Peyer's patch (tissue), 4 donors: ENCODE data around the gene CD63. TPM values are rescaled to one million over a fixed set of nuclear protein-coding genes. Genes with fewer than 3 reads are reported as not detected.

Experiments
- DNase-seq, 3 donors: peaks; one replicate each; pipeline ENCODE4 v3.0.0-alpha.2; 2017 to 2019
- H3K27ac ChIP-seq, 4 donors: fragments of 200-600 bp; sonication (generic); one replicate each; pipeline ENCODE4 v1.5.1; 2016 to 2019
- H3K27me3 ChIP-seq, 2 donors: fragments of 200-600 bp; sonication (generic); one replicate each; pipeline ENCODE4 v1.5.1; 2019
- H3K36me3 ChIP-seq, 3 donors: fragments of 200-600 bp; sonication (generic); one replicate each; pipeline ENCODE4 v1.5.1; 2016 to 2019
- H3K4me1 ChIP-seq, 4 donors: fragments of 200-600 bp; sonication (generic); one replicate each; pipeline ENCODE4 v1.5.1; 2016 to 2019
- H3K4me3 ChIP-seq, 4 donors: fragments of 200-600 bp; sonication (generic); 1 replicate in 3 of 4; 2 replicates in 1 of 4; pipeline ENCODE4 v1.5.1; 2016 to 2019; ENCODE audit warnings: mild to moderate bottlenecking in 1 of 4
- H3K9me3 ChIP-seq, 4 donors: fragments of 200-600 bp; sonication (generic); one replicate each; pipeline ENCODE4 v1.5.1; 2016 to 2019; ENCODE audit warnings: mild to moderate bottlenecking in 1 of 4
- POLR2A ChIP-seq, 2 donors: fragments of 450-650 bp; IDR thresholded peaks; one replicate each; pipeline ENCODE4 v1.5.1; 2017; ENCODE audit warnings: antibody characterized with exemption in 2 of 2, mild to moderate bottlenecking in 2 of 2, moderate library complexity in 2 of 2
- total RNA-seq, 4 donors: library from RNA; depleted of rRNA; stranded (reverse); fragments of >200 nt; gene quantifications; one replicate each; pipeline ENCODE4 v1.1.0, GENCODE V29; 2016
- TF ChIP-seq, protein P1 (sequence below), 6 experiments: fragments of 450-650 bp in 4 of 6; fragments of 200-600 bp in 2 of 6; sonication (generic) in 1 of 6; IDR thresholded peaks; one replicate each; pipeline ENCODE4 v1.5.1; 2017 to 2019; ENCODE audit warnings: antibody characterized with exemption in 6 of 6, mild to moderate bottlenecking in 3 of 6, moderate library complexity in 1 of 6

Gene CD63
- total RNA-seq, 4 donors from 2014 or later = 139 to 433 (median 351) TPM

DNA sequence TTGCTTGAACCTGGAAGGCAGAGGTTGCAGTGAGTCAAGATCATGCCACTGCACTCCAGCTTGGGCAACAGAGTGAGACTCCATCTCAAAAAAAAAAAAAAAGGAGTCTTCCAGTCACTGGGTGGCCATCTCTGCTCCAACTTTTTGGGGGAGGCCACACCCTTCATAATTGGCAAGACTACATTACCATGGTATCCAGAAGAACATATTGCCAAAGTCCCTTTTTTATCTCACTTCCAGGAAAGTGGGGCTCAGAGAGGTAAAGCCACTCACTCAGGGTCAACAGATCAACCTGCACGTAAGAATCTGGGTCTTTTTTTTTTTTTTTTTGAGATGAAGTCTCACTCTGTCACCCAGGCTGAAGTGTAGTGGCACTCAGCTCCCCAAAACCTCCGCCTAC lies 5.0 kb upstream of the CD63 start:
- H3K36me3 ChIP-seq = no peaks in the 10 kb centered on the region
- H3K4me3 ChIP-seq = no peak overlapping the region
- H3K27ac ChIP-seq = no peak overlapping the region
- H3K9me3 ChIP-seq = no peaks in the 10 kb centered on the region
- DNase-seq = peak in 1 of 3 donors; percentile 43
- TF ChIP-seq, protein P1, sequence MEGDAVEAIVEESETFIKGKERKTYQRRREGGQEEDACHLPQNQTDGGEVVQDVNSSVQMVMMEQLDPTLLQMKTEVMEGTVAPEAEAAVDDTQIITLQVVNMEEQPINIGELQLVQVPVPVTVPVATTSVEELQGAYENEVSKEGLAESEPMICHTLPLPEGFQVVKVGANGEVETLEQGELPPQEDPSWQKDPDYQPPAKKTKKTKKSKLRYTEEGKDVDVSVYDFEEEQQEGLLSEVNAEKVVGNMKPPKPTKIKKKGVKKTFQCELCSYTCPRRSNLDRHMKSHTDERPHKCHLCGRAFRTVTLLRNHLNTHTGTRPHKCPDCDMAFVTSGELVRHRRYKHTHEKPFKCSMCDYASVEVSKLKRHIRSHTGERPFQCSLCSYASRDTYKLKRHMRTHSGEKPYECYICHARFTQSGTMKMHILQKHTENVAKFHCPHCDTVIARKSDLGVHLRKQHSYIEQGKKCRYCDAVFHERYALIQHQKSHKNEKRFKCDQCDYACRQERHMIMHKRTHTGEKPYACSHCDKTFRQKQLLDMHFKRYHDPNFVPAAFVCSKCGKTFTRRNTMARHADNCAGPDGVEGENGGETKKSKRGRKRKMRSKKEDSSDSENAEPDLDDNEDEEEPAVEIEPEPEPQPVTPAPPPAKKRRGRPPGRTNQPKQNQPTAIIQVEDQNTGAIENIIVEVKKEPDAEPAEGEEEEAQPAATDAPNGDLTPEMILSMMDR (IDR thresholded peaks at IDR 0.05) = no peak
- TF ChIP-seq POLR2A (IDR thresholded peaks at IDR 0.05) = no peak
- no peaks in the 10 kb centered on the region for H3K27me3 ChIP-seq
- H3K4me1 ChIP-seq = peaks cover 0 to 22% (median 12%) of the 10 kb centered on the region in 4 donors

DNA sequence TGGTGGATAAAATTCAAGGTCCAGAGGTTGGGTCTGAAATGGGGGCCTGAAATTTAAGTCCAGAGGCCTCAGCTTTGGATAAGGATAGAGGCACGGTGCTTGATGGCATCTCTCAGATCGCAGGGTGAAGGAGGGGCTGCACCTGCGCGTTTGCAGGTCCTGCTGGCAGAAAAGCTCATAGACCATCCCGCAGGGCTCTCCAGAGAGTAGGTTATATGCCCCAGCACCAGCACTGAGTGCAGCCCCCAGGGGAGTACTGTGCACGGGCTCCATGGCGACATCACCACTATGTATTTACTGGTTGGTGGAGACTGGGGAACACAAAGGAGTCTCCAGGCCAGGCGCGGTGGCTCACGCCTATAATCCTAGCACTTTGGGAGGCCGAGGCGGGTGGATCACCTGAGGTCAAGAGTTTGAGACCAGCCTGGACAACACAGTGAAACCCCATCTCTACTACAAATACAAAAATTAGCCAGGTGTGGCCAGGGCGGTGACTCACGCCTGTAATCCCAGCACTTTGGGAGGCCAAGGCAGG lies 4.3 kb upstream of the CD63 start:
- Histone ChIP-seq H3K4me3 (no peak overlapping the region), H3K27me3 (no peaks in the 10 kb centered on the region), H3K36me3 (no peaks in the 10 kb centered on the region), H3K9me3 (no peaks in the 10 kb centered on the region), H3K4me1 (peaks cover 0 to 19% (median 12%) of the 10 kb centered on the region in 4 donors), H3K27ac (no peak overlapping the region)
- TF ChIP-seq, protein P1 (IDR thresholded peaks at IDR 0.05) = no peak
- no peak for TF ChIP-seq POLR2A (IDR thresholded peaks at IDR 0.05)
- no peak for DNase-seq

DNA sequence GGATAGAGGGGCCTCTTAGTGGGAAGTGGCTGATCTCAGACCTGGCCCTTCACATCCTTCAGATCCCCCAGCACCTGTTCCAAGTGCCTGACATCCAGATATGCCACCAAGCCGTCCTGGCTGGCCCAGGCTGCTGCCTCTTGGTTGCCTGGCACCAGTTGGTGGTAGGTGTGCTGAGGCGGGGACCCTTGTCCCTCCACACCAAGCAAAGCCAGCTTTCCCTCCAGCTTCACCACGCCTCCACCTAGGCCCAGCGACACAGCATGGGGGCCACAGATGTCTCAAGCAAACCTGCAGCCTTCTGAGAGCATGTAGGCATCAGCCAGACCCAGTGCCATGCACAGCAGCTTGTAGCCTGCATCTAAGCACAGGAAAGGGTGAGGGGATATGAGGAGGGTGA lies 3.5 kb upstream of the CD63 start:
- peaks cover 0 to 18% (median 8%) of the 10 kb centered on the region in 4 donors for H3K4me1 ChIP-seq
- no peak overlapping the region for H3K4me3 ChIP-seq
- no peak overlapping the region for H3K27ac ChIP-seq
- no peak for TF ChIP-seq POLR2A (IDR thresholded peaks at IDR 0.05)
- TF ChIP-seq, protein P1 (IDR thresholded peaks at IDR 0.05) = no peak
- H3K36me3 ChIP-seq = no peaks in the 10 kb centered on the region
- H3K9me3 ChIP-seq = no peaks in the 10 kb centered on the region
- H3K27me3 ChIP-seq = no peaks in the 10 kb centered on the region
- DNase-seq = peak in 1 of 3 donors; percentile 39

DNA sequence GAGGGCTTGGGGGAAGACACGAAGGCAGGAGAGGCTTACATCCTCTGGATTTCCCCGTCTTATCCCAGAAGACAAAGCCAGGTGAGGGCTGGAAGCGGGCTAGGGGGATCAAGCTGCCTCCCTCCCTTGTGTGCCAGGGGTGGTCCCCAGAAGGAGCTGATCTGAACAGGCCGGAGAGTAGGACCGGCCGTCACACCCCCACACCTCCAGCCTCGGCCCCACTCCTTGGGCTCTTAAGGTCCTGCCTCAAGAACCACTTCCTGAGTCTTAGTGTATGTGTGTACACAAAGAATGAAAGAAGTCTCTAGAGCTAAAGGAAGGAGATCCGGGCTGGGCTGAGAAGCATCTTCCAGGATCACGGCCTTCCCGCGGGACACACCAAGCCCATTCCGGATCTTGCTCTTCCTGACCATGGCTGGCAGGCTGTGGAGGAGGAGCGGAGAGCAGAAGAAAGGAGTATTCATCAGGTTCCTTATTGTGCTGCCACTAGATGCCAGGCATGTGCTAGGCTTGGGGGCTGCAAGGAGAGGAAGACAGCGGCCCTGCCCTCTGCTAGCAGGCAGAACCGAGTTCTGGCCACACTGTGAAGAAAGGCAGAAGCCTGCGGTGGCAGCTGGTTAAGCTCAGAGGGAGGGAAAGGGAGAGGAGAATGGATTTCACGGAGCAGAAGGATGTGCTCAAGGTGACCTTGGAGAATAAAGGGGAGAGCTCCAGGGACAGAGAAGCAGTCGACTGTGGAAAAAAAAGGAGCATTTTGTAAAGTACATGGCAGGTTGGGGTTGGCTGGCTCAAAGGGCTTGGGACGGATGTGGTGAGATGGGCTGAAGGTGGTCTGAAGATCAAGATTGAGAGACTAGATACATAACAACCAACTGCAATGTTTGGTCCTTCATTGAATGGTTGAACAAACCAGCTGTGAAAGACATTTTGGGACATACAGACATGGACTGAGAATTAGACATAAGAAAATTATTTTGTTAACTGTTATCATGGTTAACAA lies 1.3 kb upstream of the CD63 start:
- peak overlapping the region; percentile 94 to 99 (median 98) for H3K27ac ChIP-seq
- H3K27me3 ChIP-seq = no peaks in the 10 kb centered on the region
- H3K4me3 ChIP-seq = peak overlapping the region; percentile 89 to 96 (median 94)
- H3K4me1 ChIP-seq = peaks cover 3 to 40% (median 15%) of the 10 kb centered on the region in 4 donors
- H3K36me3 ChIP-seq = peaks cover 0 to 18% (median 0%) of the 10 kb centered on the region in 3 donors
- peak in 2 of 3 donors; percentile 56 to 71 for DNase-seq
- no peaks in the 10 kb centered on the region for H3K9me3 ChIP-seq
- TF ChIP-seq, protein P1 (IDR thresholded peaks at IDR 0.05) = no peak
- TF ChIP-seq POLR2A (IDR thresholded peaks at IDR 0.05) = no peak

DNA sequence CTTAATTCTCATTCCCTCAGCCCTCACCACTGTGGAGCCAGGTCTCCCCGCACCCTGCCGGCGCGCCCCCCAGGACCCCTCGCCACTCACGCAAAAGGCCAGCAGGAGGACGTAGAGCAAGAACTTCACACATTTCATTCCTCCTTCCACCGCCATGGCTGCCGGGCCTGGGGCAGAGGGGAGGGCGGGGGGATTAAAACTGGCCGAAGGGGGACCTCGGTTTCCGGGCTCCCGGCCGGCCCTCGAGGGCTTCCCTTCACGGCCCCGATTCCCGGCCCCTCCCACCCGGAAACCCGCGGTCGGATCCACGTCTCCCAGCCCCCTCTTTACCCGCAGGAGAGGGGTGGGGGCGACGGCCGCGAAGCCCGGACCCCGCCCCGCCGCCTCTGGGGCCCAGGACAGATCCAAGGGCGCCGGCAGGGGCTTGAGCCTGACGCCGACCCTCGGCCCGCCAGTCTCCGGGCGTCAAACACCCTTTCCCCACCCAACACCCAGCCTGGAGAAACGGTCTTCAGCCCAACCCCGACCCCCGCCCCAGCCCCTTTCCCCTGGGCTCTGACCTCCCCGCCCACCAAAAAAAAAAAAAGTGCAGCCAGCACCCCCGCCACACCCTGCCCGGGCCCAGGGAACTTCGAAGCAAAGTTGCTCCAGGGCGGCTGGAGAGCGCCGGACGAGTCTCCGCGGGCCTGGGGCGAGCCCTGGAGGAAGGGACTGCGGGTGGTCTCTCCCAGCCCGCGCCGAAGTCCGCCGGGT lies 447 bp downstream of the CD63 start:
- DNase-seq = peak; percentile 60 to 83 (median 83)
- TF ChIP-seq, protein P1 (IDR thresholded peaks at IDR 0.05) = no peak
- TF ChIP-seq POLR2A (IDR thresholded peaks at IDR 0.05) = no peak
- H3K27ac ChIP-seq = peak overlapping the region; percentile 94 to 99 (median 98)
- H3K4me1 ChIP-seq = peaks cover 3 to 56% (median 18%) of the 10 kb centered on the region in 4 donors
- no peaks in the 10 kb centered on the region for H3K9me3 ChIP-seq
- no peaks in the 10 kb centered on the region for H3K27me3 ChIP-seq
- H3K4me3 ChIP-seq = peak overlapping the region; percentile 89 to 96 (median 94)
- H3K36me3 ChIP-seq = peaks cover 0 to 34% (median 0%) of the 10 kb centered on the region in 3 donors
